ENCODE measurements around the gene SLC2A8.

SLC2A8 gene

GRCh38 chr9:127455324-127455992 lies 58.5 kb downstream of the SLC2A8 start:
- Histone ChIP-seq H3K27me3 (ENCODE audit: control insufficient read depth, insufficient read depth, low read length) (no peaks in the 10 kb centered on the region), H3K36me3 (ENCODE audit: control insufficient read depth, insufficient read depth, low read length) (peaks cover 31% of the 10 kb centered on the region), H3K4me3 (ENCODE audit: low read depth, low read length) (no peak overlapping the region), H3K4me1 (ENCODE audit: control insufficient read depth, insufficient read depth, low read length) (peaks cover 3% of the 10 kb centered on the region), H3K9ac (ENCODE audit: low read depth, low read length) (no peak overlapping the region), H3K9me3 (ENCODE audit: control insufficient read depth, insufficient read depth, low read length) (no peaks in the 10 kb centered on the region)

DNA sequence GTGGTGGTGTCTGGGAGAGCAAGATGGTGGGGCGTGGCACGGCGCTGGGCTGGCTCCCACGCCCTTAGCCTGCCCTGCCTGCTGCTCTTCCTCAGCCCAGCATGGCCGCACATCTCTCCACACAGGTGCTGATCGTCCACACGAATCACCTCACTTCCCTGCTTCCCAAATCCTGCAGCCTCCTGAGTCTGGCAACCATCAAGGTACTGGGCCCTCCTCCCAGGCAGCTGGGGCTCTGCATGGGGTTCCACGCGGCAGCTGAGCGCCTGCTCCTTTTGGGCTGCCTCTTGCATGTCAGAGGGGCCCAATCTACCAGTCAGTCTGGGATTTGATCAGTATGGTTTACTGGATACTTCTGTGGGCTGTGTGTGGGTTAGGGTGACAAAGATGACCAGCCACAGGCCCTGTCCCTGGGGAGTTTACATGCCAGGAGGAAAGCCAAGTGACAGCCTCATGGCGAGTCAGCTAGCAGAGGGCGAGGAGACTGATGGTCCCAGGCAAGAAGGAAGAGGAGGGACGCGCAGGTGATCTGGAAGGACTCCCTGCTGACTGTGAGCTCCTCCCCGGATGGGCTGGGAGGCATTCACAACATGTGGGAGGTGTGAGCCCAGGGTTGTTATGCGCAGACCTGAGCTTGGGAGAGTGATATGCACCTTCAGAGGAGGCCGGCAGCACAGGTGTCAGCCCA lies 60.4 kb downstream of the SLC2A8 start:
- no peak overlapping the region for H3K4me3 ChIP-seq (ENCODE audit: low read depth, low read length)
- peaks cover 3% of the 10 kb centered on the region for H3K4me1 ChIP-seq (ENCODE audit: control insufficient read depth, insufficient read depth, low read length)
- H3K36me3 ChIP-seq (ENCODE audit: control insufficient read depth, insufficient read depth, low read length), result peaks cover 38% of the 10 kb centered on the region
- H3K9me3 ChIP-seq (ENCODE audit: control insufficient read depth, insufficient read depth, low read length), result no peaks in the 10 kb centered on the region
- H3K9ac ChIP-seq (ENCODE audit: low read depth, low read length), result no peak overlapping the region
- H3K27me3 ChIP-seq (ENCODE audit: control insufficient read depth, insufficient read depth, low read length), result no peaks in the 10 kb centered on the region
